ENCODE results near the gene LIMS3.
"Not testable (repeated sequence)": the region's sequence is repeated elsewhere in the genome, so short reads cannot be mapped to it uniquely, and the experiment has no call there.

The LIMS3 gene

GRCh38 chr2:109896212-109896611 lies 2.3 kb upstream of the LIMS3 start:
- H3K27ac ChIP-seq; H3K9me3 ChIP-seq (ENCODE audit: control insufficient read depth, low read length); H3K36me3 ChIP-seq (ENCODE audit: control insufficient read depth, insufficient read depth, low read length); H2AFZ ChIP-seq; H3K9ac ChIP-seq; H3K4me1 ChIP-seq; H3K27me3 ChIP-seq (ENCODE audit: control insufficient read depth, insufficient read depth, low read length); H3K4me2 ChIP-seq (ENCODE audit: low read length); H3K79me2 ChIP-seq; H3K4me3 ChIP-seq (ENCODE audit: low read depth, low read length): not testable (repeated sequence)

- H2AFZ ChIP-seq; H3K9ac ChIP-seq; H3K79me2 ChIP-seq; H3K4me2 ChIP-seq (ENCODE audit: low read length); H3K27me3 ChIP-seq (ENCODE audit: control insufficient read depth, insufficient read depth, low read length); H3K36me3 ChIP-seq (ENCODE audit: control insufficient read depth, insufficient read depth, low read length); H3K27ac ChIP-seq; H3K4me3 ChIP-seq (ENCODE audit: low read depth, low read length); H3K9me3 ChIP-seq (ENCODE audit: control insufficient read depth, low read length); H3K4me1 ChIP-seq: not testable (repeated sequence)
Measured at GRCh38 chr2:109897769-109898461, 573 bp upstream of the LIMS3 start.

GRCh38 chr2:109905796-109906195 lies 7.3 kb downstream of the LIMS3 start:
- H3K27ac ChIP-seq = not testable (repeated sequence)

GRCh38 chr2:109908626-109909025 lies 10.1 kb downstream of the LIMS3 start:
- not testable (repeated sequence) for H3K4me1 ChIP-seq, H3K9ac ChIP-seq, H3K79me2 ChIP-seq

More at GRCh38 chr2:109905796-109906195, 7.3 kb downstream of the LIMS3 start:
- H3K4me2 ChIP-seq (ENCODE audit: low read length); H3K4me3 ChIP-seq (ENCODE audit: low read depth, low read length); H3K27me3 ChIP-seq (ENCODE audit: control insufficient read depth, insufficient read depth, low read length); H3K9me3 ChIP-seq (ENCODE audit: control insufficient read depth, low read length); H3K79me2 ChIP-seq; H3K9ac ChIP-seq; H3K36me3 ChIP-seq (ENCODE audit: control insufficient read depth, insufficient read depth, low read length); H3K4me1 ChIP-seq; H2AFZ ChIP-seq: not testable (repeated sequence)

GRCh38 chr2:109910789-109911188 lies 12.3 kb downstream of the LIMS3 start:
- H3K4me2 ChIP-seq (ENCODE audit: low read length); H3K27me3 ChIP-seq (ENCODE audit: control insufficient read depth, insufficient read depth, low read length); H3K27ac ChIP-seq; H3K9me3 ChIP-seq (ENCODE audit: control insufficient read depth, low read length); H3K9ac ChIP-seq; H3K79me2 ChIP-seq; H3K36me3 ChIP-seq (ENCODE audit: control insufficient read depth, insufficient read depth, low read length); H3K4me3 ChIP-seq (ENCODE audit: low read depth, low read length); H3K4me1 ChIP-seq; H2AFZ ChIP-seq: not testable (repeated sequence)

More at GRCh38 chr2:109908626-109909025, 10.1 kb downstream of the LIMS3 start:
- H3K27ac ChIP-seq; H3K9me3 ChIP-seq (ENCODE audit: control insufficient read depth, low read length); H2AFZ ChIP-seq; H3K4me3 ChIP-seq (ENCODE audit: low read depth, low read length); H3K36me3 ChIP-seq (ENCODE audit: control insufficient read depth, insufficient read depth, low read length); H3K4me2 ChIP-seq (ENCODE audit: low read length); H3K27me3 ChIP-seq (ENCODE audit: control insufficient read depth, insufficient read depth, low read length): not testable (repeated sequence)

- not testable (repeated sequence) for H3K4me2 ChIP-seq (ENCODE audit: low read length)
Measured at GRCh38 chr2:109913911-109914310, 15.4 kb downstream of the LIMS3 start.

GRCh38 chr2:109914552-109914951 lies 16.1 kb downstream of the LIMS3 start:
- H2AFZ ChIP-seq; H3K27me3 ChIP-seq (ENCODE audit: control insufficient read depth, insufficient read depth, low read length); H3K36me3 ChIP-seq (ENCODE audit: control insufficient read depth, insufficient read depth, low read length); H3K27ac ChIP-seq; H3K4me2 ChIP-seq (ENCODE audit: low read length); H3K79me2 ChIP-seq; H3K4me3 ChIP-seq (ENCODE audit: low read depth, low read length); H3K9ac ChIP-seq; H3K9me3 ChIP-seq (ENCODE audit: control insufficient read depth, low read length); H3K4me1 ChIP-seq: not testable (repeated sequence)

More at GRCh38 chr2:109913911-109914310, 15.4 kb downstream of the LIMS3 start:
- H3K27me3 ChIP-seq (ENCODE audit: control insufficient read depth, insufficient read depth, low read length); H3K79me2 ChIP-seq; H2AFZ ChIP-seq; H3K4me1 ChIP-seq; H3K9me3 ChIP-seq (ENCODE audit: control insufficient read depth, low read length); H3K36me3 ChIP-seq (ENCODE audit: control insufficient read depth, insufficient read depth, low read length); H3K4me3 ChIP-seq (ENCODE audit: low read depth, low read length); H3K9ac ChIP-seq; H3K27ac ChIP-seq: not testable (repeated sequence)

- not testable (repeated sequence) for H3K27me3 ChIP-seq (ENCODE audit: control insufficient read depth, insufficient read depth, low read length); H3K27ac ChIP-seq; H3K9ac ChIP-seq; H3K79me2 ChIP-seq; H3K4me3 ChIP-seq (ENCODE audit: low read depth, low read length); H3K36me3 ChIP-seq (ENCODE audit: control insufficient read depth, insufficient read depth, low read length); H3K4me2 ChIP-seq (ENCODE audit: low read length); H3K9me3 ChIP-seq (ENCODE audit: control insufficient read depth, low read length); H2AFZ ChIP-seq; H3K4me1 ChIP-seq
Measured at GRCh38 chr2:109915830-109916229, 17.3 kb downstream of the LIMS3 start.

- H3K4me1 ChIP-seq; H3K9ac ChIP-seq; H2AFZ ChIP-seq; H3K4me3 ChIP-seq (ENCODE audit: low read depth, low read length); H3K4me2 ChIP-seq (ENCODE audit: low read length); H3K27ac ChIP-seq; H3K27me3 ChIP-seq (ENCODE audit: control insufficient read depth, insufficient read depth, low read length); H3K36me3 ChIP-seq (ENCODE audit: control insufficient read depth, insufficient read depth, low read length); H3K9me3 ChIP-seq (ENCODE audit: control insufficient read depth, low read length); H3K79me2 ChIP-seq: not testable (repeated sequence)
Measured at GRCh38 chr2:109920162-109920561, 21.7 kb downstream of the LIMS3 start.

GRCh38 chr2:109921543-109922384 lies 23.3 kb downstream of the LIMS3 start:
- not testable (repeated sequence) for H3K9ac ChIP-seq; H3K79me2 ChIP-seq; H3K9me3 ChIP-seq (ENCODE audit: control insufficient read depth, low read length); H3K27me3 ChIP-seq (ENCODE audit: control insufficient read depth, insufficient read depth, low read length); H3K4me2 ChIP-seq (ENCODE audit: low read length); H3K36me3 ChIP-seq (ENCODE audit: control insufficient read depth, insufficient read depth, low read length); H3K27ac ChIP-seq; H2AFZ ChIP-seq; H3K4me3 ChIP-seq (ENCODE audit: low read depth, low read length); H3K4me1 ChIP-seq

- H2AFZ ChIP-seq; H3K9ac ChIP-seq; H3K4me3 ChIP-seq (ENCODE audit: low read depth, low read length); H3K9me3 ChIP-seq (ENCODE audit: control insufficient read depth, low read length); H3K4me2 ChIP-seq (ENCODE audit: low read length); H3K27me3 ChIP-seq (ENCODE audit: control insufficient read depth, insufficient read depth, low read length); H3K4me1 ChIP-seq; H3K27ac ChIP-seq; H3K79me2 ChIP-seq; H3K36me3 ChIP-seq (ENCODE audit: control insufficient read depth, insufficient read depth, low read length): not testable (repeated sequence)
Measured at GRCh38 chr2:109924481-109924880, 26.0 kb downstream of the LIMS3 start.
